ENCODE results near the gene PATE3. TPM values are rescaled to one million over a fixed set of nuclear protein-coding genes. Genes with fewer than 3 reads are reported as not detected.

The PATE3 gene
- total RNA-seq, 1 donor from 2014 or later: not detected

Other genes with a start within 250 kb of the PATE3 start
- gene EI24, start 218.7 kb upstream of the PATE3 start, total RNA-seq: 108 TPM
- gene STT3A, start 195.3 kb upstream of the PATE3 start, total RNA-seq: 138 TPM
- 2.8 TPM for gene CHEK1, start 163.0 kb upstream of the PATE3 start, total RNA-seq
- not detected for gene ACRV1, start 107.3 kb upstream of the PATE3 start, total RNA-seq
- not detected for gene PATE1, start 41.8 kb upstream of the PATE3 start, total RNA-seq
- gene PATE2, start 9.3 kb upstream of the PATE3 start, total RNA-seq: 0.23 TPM
- gene PATE4, start 45.2 kb downstream of the PATE3 start, total RNA-seq: not detected
- gene HYLS1, start 99.5 kb downstream of the PATE3 start, total RNA-seq: 2.7 TPM
- 14.8 TPM for gene PUS3, start 115.1 kb downstream of the PATE3 start, total RNA-seq
- gene DDX25, start 116.4 kb downstream of the PATE3 start, total RNA-seq: not detected
- 0.75 TPM for gene VSIG10L2, start 157.9 kb downstream of the PATE3 start, total RNA-seq